ENCODE measurements around the gene ZCCHC17. TPM values are rescaled to one million over a fixed set of nuclear protein-coding genes. Genes with fewer than 3 reads are reported as not detected.

The ZCCHC17 gene, protein sequence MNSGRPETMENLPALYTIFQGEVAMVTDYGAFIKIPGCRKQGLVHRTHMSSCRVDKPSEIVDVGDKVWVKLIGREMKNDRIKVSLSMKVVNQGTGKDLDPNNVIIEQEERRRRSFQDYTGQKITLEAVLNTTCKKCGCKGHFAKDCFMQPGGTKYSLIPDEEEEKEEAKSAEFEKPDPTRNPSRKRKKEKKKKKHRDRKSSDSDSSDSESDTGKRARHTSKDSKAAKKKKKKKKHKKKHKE
- 10 to 100 TPM; 13.1 to 21.7 TPM for total RNA-seq

DNA sequence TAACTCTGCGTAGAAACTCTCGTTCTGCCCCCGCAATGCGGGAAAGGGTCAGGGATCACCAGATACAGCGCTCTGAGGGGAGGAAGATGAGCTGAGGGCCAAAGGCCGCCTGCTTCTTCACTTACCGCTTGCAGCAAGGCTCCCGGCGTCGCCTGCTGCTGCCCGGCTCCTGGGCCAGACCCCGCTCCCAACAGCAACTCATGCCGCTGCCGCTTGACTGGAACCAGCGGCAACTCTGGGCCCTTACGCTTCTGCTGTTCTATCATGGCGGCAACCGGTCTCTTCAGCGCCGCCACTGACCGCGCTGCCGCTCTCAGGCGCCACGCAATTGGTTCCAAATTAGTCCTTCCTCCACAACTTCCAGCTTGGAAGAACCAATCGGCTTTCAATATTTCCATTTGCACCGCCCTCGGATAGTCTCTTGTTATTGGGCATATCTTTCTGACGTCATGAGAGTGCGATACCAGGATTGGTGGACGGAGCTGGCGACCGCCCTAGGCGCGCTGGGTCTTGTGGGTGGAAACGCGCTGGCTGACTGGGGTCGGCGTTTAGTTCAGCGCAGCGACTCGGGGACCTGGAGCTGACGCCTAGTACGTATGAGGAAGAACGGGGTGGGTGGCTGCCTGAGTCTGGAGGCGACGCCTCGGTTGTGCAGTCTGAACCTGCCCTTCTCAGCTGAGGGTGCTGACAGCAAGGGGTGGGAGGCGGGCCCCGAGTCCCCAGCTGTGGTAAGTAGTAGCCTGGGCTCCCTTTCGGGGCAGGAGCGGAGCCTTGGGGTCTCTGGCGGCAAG, at the start of gene ZCCHC17, which contains the start of gene SNRNP40:
ZCCHC17 (plus strand) TSS at position 547 of the 791 bp plus-strand sequence. CDS start 13,067 bp downstream, outside the sequence.
SNRNP40 (minus strand) TSS at position 303 of the 791 bp plus-strand sequence; CDS start at position 266, 37 bp downstream.
- peak within 1 kb of the TSS; percentile 88 for H3K4me3 ChIP-seq
- TF ChIP-seq, protein P1, sequence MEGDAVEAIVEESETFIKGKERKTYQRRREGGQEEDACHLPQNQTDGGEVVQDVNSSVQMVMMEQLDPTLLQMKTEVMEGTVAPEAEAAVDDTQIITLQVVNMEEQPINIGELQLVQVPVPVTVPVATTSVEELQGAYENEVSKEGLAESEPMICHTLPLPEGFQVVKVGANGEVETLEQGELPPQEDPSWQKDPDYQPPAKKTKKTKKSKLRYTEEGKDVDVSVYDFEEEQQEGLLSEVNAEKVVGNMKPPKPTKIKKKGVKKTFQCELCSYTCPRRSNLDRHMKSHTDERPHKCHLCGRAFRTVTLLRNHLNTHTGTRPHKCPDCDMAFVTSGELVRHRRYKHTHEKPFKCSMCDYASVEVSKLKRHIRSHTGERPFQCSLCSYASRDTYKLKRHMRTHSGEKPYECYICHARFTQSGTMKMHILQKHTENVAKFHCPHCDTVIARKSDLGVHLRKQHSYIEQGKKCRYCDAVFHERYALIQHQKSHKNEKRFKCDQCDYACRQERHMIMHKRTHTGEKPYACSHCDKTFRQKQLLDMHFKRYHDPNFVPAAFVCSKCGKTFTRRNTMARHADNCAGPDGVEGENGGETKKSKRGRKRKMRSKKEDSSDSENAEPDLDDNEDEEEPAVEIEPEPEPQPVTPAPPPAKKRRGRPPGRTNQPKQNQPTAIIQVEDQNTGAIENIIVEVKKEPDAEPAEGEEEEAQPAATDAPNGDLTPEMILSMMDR (IDR thresholded peaks at IDR 0.05) = no peak
- peaks cover 13 to 39% of the 10 kb centered on the region in 2 donors for H3K4me1 ChIP-seq (ENCODE audit: control insufficient read depth in 1 of 2, low read depth in 2 of 2)
- no peaks in the 10 kb centered on the region for H3K9me3 ChIP-seq
- H3K27ac ChIP-seq = peak within 1 kb of the TSS; percentile 80 to 89
- DNase-seq (ENCODE audit: low spot score) = peak; percentile 91
- H3K27me3 ChIP-seq (replicated peaks; ENCODE audit: insufficient read depth) = no peaks in the 10 kb centered on the region
- peak; percentile 98 for ATAC-seq (ENCODE audit: insufficient number of reproducible peaks, low FRiP score, low read depth)
- H3K36me3 ChIP-seq = peaks cover 14% of the 10 kb centered on the region

DNA sequence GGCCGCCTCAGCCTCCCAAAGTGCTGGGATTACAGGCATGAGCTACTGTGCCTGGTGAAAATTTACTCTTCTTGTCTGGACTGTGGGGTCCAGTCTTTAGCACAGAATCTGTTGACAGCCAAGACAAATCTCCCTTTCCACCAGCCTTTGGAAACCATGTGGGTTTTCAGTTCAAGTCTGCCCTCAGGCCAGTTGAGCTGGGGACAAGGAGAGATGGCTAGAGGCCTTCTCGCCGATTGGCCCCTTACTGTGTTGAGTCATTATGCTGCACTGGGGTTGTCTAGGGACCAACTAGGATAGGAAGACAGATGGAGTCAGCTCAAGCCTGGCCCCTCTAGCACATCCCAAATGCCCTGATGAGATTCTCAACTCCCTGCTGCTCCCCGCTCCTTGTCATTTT, 48.6 kb upstream of the ZCCHC17 start:
- no peak for DNase-seq (ENCODE audit: low spot score)
- Histone ChIP-seq H3K36me3 (no peaks in the 10 kb centered on the region), H3K4me1 (ENCODE audit: control insufficient read depth in 1 of 2, low read depth in 2 of 2) (no peaks in the 10 kb centered on the region), H3K4me3 (no peak overlapping the region), H3K9me3 (no peaks in the 10 kb centered on the region), H3K27me3 (replicated peaks; ENCODE audit: insufficient read depth) (no peaks in the 10 kb centered on the region), H3K27ac (no peak overlapping the region)
- no peak for ATAC-seq (ENCODE audit: insufficient number of reproducible peaks, low FRiP score, low read depth)
- TF ChIP-seq, protein P1 (IDR thresholded peaks at IDR 0.05) = no peak

GRCh38 chr1:31249854-31250253, 47.0 kb upstream of the ZCCHC17 start:
- H3K4me3 ChIP-seq = no peak overlapping the region
- no peak overlapping the region for H3K27ac ChIP-seq
- TF ChIP-seq, protein P1 (IDR thresholded peaks at IDR 0.05) = no peak
- no peaks in the 10 kb centered on the region for H3K4me1 ChIP-seq (ENCODE audit: control insufficient read depth in 1 of 2, low read depth in 2 of 2)
- ATAC-seq (ENCODE audit: insufficient number of reproducible peaks, low FRiP score, low read depth) (no peak), DNase-seq (ENCODE audit: low spot score) (no peak)
- H3K36me3 ChIP-seq = no peaks in the 10 kb centered on the region
- no peaks in the 10 kb centered on the region for H3K9me3 ChIP-seq
- H3K27me3 ChIP-seq (replicated peaks; ENCODE audit: insufficient read depth) = no peaks in the 10 kb centered on the region

- no peaks in the 10 kb centered on the region for H3K4me1 ChIP-seq (ENCODE audit: control insufficient read depth in 1 of 2, low read depth in 2 of 2)
- ATAC-seq (ENCODE audit: insufficient number of reproducible peaks, low FRiP score, low read depth) = no peak
Measured at GRCh38 chr1:31257213-31257612, 39.6 kb upstream of the ZCCHC17 start.

GRCh38 chr1:31258581-31258980, 38.3 kb upstream of the ZCCHC17 start:
- Histone ChIP-seq H3K27ac (no peak overlapping the region), H3K27me3 (replicated peaks; ENCODE audit: insufficient read depth) (no peaks in the 10 kb centered on the region), H3K36me3 (peaks cover 37% of the 10 kb centered on the region), H3K4me1 (ENCODE audit: control insufficient read depth in 1 of 2, low read depth in 2 of 2) (peaks cover 0 to 6% of the 10 kb centered on the region in 2 donors), H3K4me3 (no peak overlapping the region), H3K9me3 (no peaks in the 10 kb centered on the region)
- no peak for DNase-seq (ENCODE audit: low spot score)
- TF ChIP-seq, protein P1 (IDR thresholded peaks at IDR 0.05) = no peak
- no peak for ATAC-seq (ENCODE audit: insufficient number of reproducible peaks, low FRiP score, low read depth)

More at GRCh38 chr1:31257213-31257612, 39.6 kb upstream of the ZCCHC17 start:
- H3K36me3 ChIP-seq = peaks cover 37% of the 10 kb centered on the region
- no peaks in the 10 kb centered on the region for H3K9me3 ChIP-seq
- no peaks in the 10 kb centered on the region for H3K27me3 ChIP-seq (replicated peaks; ENCODE audit: insufficient read depth)
- no peak overlapping the region for H3K4me3 ChIP-seq
- TF ChIP-seq, protein P1 (IDR thresholded peaks at IDR 0.05) = no peak
- no peak for DNase-seq (ENCODE audit: low spot score)
- H3K27ac ChIP-seq = no peak overlapping the region
